Middle frontal gyrus (tissue), 1 donor: Measurements from ENCODE around the gene TMEM167A.
"Not testable (repeated sequence)": the region's sequence is repeated elsewhere in the genome, so short reads cannot be mapped to it uniquely, and the experiment has no call there.

Experiments used
- DNase-seq: peaks from one replicate; pipeline ENCODE4 v3.0.0-alpha.2; 2015; ENCODE audit warnings: low spot score; ENCODE audit errors: extremely low spot score

The TMEM167A gene

DNA sequence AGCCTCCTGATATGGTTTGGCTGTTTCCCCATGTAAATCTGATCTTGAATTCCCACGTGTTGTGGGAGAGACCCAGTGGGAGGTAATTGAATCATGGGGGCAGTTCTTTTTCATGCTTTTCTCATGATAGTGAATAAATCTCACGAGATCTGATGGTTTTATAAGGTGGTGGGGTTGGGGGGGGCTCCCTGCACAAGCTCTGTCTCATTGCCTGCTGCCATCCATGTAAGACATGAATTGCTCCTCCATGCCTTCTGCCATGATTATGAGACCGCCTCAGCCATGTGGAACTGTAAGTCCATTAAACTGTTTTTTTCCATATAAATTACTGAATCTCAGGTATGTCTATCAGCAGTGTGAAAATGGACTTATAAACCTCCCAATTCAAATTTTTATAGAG is 13.0 kb upstream of the TMEM167A start:
- DNase-seq: no peak

DNA sequence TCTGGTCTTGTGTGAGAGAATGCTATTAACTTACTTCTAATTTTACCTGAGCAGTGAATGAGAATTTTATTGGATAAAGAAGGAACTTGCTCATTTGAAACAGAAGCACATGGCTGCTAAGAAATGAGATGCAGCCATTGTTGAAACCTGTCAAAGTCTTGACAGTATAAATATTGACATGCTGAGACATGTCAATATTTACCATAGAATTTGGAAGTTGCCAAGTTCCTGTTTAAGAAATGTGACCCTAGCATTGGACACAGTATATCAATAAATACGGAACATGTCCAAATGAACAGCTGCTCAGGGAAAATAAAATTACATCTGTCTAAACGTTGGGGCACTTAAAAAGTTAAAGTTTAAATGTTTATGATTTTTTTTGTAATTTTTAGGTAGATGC is 7.9 kb upstream of the TMEM167A start:
- no peak for DNase-seq

DNA sequence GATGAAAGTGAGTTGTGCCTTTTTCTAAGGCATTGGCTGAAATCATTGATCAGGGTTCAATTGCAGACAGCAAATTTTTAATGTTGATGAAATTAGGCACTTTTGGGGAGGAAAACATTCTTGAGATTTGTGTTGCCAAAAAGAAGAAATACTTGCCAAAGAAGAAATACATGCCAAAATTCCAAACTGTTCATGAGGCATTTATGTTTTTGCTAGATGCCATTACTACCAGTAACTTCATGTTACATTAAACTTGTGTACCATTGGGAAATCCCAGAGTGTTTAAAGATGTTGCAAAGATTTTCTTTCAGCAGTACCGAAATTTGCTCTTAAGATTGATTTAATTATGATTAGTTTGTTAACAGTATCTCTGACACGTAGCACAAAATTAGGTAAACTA is 7.1 kb upstream of the TMEM167A start:
- no peak for DNase-seq

- DNase-seq: no peak
Measured at GRCh38 chr5:83082750-83083149, 5.6 kb upstream of the TMEM167A start.

GRCh38 chr5:83077662-83078261 is 568 bp upstream of the TMEM167A start:
- DNase-seq: no peak

DNA sequence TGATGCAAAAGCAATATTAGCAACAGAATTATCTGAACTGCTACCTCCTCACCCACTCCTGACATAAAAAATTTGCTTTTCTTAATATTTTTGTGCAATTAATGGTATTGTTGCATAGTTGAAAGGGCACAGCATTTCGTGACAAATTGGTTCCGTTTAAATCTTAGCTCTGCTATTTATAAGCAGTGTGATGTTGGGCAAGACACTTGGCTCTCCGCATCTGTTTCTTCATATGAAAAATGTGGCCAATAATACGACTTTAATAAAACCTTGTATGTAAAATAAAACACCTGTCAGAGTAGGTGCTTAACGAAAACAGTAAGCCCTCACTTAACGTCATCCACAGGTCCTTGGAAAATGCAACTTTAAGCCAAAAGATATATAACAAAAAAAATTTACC is 4.2 kb downstream of the TMEM167A start:
- no peak for DNase-seq

DNA sequence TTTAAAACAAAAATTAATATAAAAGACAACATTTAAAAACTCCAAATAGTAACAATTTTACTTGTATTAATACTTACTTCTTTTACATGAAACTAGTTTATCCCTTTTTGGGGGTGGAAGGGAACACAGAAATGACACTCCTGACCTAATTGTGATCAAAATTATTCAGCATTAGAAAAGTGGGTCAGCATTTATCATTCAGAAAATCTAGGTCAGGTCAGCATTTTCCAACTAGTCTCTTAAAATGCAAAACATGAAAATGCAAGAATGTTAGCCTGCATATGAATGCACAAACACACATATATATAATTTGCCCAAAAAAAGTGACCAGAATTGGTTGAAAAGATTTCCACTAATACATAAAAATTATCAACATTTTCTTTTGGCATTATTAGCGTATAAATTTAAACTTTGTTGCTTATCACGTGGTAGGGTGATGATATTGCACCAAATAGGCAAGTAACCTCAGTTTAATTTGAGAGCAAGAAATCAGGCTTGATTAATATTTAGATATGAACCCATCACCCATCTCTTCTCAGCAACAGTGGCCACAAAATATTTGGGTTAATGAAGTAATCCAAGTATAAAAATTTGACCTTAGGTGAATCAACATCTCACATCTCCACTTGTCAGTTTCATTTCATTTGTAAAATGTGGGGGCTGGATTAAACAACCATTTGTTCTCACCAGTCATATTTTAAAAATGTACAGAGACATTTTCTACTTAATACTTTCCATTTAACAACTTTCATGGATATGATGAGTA is 5.7 kb downstream of the TMEM167A start:
- DNase-seq: no peak

- DNase-seq: no peak
Measured at GRCh38 chr5:83069096-83069799, 7.9 kb downstream of the TMEM167A start.

GRCh38 chr5:83067377-83067776 is 9.8 kb downstream of the TMEM167A start:
- not testable (repeated sequence) for DNase-seq

DNA sequence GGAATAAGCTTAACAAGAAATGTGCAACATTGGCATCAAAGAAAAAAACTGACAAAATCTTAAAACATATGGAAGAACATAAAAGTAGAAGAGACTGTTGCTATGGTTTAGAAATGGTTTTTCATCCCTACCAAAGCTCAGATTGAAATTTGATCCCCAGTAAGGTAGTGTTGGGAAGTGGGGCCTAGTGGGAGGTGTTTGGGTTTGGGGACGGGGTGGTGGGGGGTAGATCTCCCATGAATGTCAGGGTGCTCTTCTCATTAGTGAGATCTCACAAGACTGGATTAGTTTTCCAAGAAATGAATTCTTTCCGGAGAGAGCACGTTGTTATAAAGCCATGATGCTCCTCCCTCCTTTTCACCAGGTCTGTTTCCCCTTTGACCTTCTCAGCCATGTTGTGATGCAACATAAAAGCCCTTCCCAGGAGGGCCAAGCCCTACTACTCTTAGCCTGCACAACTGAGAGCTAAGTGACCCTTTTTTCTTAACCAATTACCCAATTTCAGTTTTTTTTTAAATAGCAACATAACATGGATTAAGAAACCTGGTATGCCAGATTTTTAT is 10.6 kb downstream of the TMEM167A start:
- DNase-seq: no peak

DNA sequence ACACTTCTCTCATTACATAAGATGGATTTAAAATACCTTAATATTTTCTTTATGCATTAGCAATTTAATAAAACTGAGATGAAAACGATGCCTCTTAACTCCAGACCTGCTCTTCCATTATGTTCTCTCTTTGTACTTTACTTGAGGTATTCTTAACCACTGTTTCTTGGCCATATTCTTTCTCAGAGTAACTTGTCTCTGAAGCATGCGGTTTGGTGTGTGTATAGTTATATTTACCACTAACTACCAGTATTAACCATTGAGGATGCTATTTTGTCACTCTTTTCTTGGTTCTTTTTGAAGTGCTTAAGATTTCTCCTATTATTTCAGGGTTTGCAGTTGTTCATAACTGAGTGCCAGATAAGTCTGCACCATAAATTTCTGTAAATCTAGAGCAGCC is 17.9 kb downstream of the TMEM167A start:
- DNase-seq: no peak

- no peak for DNase-seq
Measured at GRCh38 chr5:83058726-83059125, 18.5 kb downstream of the TMEM167A start.

DNA sequence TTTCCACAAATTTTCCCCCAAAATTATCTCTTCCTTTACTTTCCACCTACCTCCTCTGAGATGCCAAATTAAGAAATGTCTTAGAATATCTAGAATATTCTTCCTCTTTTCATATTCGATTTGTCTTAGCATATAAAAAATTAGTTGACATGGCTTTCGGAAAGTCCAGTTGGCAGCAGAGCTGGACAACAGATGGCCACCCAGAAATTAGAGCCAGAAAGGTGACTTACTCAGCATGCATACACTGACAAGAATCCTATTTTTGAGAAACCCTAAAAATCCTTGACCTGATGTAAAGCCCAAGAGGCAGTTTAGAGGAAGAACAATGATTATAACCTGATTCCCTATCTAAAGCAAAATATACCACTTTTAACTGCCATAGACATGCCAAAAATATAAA is 22.0 kb downstream of the TMEM167A start:
- no peak for DNase-seq

- no peak for DNase-seq
Measured at GRCh38 chr5:83050723-83051340, 26.4 kb downstream of the TMEM167A start.

DNA sequence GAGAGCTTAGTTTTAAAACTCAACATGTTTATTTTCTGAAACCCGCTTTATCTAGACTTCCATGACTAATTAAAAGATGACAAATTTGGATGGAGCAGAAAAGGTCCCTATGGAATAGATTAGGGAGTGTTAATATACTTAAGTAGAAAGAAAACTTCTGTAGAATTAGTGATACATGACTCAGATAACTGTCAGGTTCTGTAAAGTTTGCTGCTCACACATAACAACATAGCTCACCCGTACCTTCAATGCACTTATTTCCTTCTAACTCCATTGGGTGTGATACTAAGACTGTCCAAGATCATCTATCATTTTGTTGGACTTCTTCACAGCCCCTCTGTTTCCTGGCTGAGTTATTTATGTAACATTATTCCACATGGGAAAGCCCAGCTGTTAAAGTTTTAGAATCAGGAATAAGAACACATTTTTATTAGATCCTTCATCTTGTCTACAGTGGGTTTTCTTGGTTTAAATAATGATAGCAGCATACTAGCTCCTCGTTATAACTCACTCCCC is 27.8 kb downstream of the TMEM167A start:
- no peak for DNase-seq

DNA sequence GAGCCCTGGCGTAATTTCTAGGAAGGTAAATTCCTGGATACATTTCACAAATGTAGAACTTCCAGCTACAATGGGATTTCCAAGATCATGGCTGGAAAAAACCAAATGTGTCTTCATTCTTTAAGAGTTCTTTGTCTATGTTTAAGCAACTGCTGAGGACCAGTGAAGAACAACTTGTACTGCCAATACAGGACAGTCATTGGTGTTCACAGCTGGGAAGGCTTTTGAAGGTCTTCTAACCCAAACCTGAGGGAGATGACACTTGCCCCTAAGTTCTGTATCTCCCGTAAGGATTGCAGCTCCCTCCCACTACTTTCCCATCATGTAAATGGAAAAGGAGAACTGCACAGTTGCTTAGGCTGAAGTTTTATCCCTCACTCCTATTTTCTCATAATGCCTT is 28.4 kb downstream of the TMEM167A start:
- no peak for DNase-seq

DNA sequence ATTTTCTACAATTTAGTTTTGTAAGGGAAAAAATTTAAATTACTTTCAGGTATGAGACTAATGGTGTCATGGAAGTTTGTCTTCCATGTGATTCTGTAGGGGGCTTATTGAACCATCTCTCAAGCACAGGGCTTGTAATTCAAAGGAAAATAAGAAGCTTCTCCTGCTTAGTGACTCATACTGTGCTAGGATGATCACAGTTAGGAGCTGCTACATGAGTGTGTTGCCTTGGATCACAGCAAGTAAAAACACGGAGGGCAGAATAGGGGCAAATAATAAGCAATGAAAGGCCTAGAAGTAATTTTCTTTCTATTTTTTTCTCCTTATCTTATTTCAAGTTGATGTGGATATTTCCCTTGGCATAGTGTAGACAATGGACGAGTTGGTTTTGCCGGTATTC is 28.9 kb downstream of the TMEM167A start:
- DNase-seq: no peak

GRCh38 chr5:83044926-83045325 is 32.3 kb downstream of the TMEM167A start:
- no peak for DNase-seq

DNA sequence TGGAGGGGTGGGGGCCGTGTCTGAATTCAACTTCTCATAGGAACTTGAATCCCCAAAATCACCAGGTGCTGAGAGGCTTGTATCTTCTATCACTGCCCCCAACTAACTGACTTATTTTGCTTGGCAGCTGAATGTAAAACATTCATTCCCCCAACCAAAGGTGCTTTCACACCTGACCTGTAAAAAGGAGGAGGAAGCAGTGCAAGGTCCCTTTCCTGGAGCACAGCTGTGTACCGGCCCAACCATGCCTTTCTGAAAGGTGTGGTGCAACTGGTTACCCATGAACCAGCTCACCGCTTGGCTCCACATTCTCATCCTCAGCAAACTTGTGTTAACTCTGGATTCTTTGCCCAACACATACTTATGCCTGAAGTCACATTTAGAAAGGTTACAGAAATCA is 34.7 kb downstream of the TMEM167A start:
- no peak for DNase-seq

- DNase-seq: no peak
Measured at GRCh38 chr5:83038924-83039323, 38.3 kb downstream of the TMEM167A start.

DNA sequence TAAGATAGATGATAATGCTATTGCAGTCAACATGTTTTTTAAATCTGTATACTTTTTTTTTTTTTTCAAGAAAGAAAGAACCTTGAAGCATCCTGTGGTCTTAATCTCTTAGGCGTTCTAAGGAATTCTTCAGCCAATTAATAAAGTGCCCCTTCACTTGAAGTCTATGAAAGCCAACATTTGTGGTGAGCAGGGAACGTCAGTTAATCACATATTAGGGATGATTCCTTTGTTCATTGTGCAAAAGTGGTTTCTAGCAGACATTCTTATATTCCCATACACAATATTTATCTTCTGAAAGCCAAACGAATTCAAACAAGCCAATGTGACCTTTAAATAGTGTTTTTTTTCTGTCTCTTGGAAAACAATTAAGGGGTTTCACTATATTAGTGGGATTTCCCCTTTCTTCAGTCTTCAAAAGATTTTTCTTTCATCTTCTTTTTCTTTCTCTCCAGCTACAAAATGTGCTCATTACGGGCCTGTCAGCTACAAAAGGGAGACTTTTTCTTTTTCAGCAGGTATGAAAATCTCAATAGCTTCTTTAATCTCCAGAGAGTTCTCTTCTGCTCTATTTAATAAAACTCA is 40.1 kb downstream of the TMEM167A start:
- no peak for DNase-seq
